ENCODE results near the gene EMP3. TPM values are rescaled to one million over a fixed set of nuclear protein-coding genes. Genes with fewer than 3 reads are reported as not detected.

EMP3 gene
- total RNA-seq, 3 donors from 2014 or later, result 187 to 207 (median 196) TPM

DNA sequence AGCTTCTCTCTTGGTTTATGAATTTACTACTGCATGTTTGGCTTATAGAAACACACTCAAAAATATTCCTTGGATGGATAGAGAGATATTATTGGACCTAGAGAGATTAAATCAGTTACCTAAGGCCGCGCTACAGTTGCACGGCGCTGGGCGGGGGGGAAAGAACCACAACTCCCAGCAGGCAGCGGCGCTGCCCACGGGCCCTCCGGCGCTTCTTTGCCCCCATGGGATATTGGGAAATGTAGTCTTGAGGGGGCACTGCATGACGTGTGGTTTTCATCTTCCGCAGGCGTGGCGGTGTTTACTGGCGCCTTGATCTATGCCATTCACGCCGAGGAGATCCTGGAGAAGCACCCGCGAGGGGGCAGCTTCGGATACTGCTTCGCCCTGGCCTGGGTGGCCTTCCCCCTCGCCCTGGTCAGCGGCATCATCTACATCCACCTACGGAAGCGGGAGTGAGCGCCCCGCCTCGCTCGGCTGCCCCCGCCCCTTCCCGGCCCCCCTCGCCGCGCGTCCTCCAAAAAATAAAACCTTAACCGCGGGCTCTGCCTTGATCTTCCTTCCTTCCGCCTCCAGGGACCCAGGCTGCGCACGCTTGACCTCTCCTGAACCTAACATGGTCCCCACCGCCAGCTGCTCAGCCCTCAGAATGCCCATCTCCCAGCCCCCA, 4.8 kb downstream of the EMP3 start:
- ATAC-seq, result peak; percentile 36 to 39
- DNase-seq, result peak; percentile 72
- peaks cover 82% of the 10 kb centered on the region for H3K4me1 Mint-ChIP-seq (ENCODE audit: low read depth)
- peaks cover 15% of the 10 kb centered on the region for H3K36me3 Mint-ChIP-seq (ENCODE audit: insufficient read depth)
- peak overlapping the region; percentile 70 for H3K4me3 Mint-ChIP-seq
- no peaks in the 10 kb centered on the region for H3K9me3 Mint-ChIP-seq
- no peaks in the 10 kb centered on the region for H3K27me3 Mint-ChIP-seq (ENCODE audit: low read depth)

DNA sequence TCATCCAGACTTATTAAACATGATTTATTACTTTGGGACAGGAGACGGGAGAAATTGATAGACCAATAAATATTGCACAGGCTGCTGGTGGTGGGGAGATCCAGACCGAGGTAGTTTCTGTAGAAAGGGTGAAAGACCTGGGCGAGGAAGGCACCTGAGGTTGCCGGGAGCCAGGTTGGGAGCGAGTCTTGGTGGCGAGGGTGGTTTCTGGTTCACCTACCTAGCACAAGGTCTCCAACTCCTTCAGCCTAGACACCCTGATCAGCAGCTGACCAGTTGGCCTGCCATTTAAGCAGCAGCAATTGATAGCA, 7.0 kb downstream of the EMP3 start:
- Mint-ChIP-seq H3K4me3 (peak overlapping the region; percentile 89), H3K36me3 (ENCODE audit: insufficient read depth) (peaks cover 15% of the 10 kb centered on the region), H3K4me1 (ENCODE audit: low read depth) (peaks cover 66% of the 10 kb centered on the region), H3K9me3 (no peaks in the 10 kb centered on the region), H3K27me3 (ENCODE audit: low read depth) (no peaks in the 10 kb centered on the region)
- ATAC-seq (no peak), DNase-seq (no peak)

DNA sequence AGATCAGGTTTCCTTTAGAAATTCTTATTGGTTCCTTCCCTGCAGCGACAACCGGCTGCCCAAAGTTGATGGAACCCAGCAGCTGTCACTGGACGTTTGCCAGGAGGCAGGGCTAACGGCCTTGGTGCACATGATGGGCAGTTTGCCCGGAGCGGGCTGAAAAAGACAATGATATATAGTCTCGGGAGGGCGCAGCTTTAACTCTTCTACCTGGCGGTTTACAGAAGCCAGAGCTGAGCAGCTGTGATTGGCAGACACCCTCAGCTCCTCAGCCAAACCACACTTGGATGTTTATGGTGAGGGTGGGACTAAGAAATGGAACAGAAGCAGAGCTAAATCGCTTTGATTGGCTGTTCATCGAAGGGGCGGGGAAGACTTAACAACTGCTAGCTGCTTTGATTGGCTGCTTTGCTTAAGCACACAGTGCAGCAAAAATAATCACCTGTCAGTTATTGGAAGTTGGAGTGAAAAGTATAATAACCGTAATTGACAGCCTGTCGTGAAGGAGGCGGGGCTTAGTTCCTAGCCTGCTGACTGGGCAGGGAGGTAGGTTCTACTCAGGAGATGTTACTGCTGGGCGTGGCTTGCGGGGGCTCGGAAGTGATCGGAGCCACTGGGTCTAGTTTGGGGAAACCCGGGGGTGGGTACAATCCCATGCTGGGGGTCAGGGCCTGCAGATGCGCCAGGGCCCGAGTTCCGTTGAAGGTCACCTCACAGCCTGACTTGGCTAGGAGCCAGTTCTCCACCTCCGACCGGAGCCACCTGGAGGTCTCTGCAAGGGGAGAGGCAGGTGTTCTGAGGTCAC, 7.5 kb downstream of the EMP3 start:
- Mint-ChIP-seq H3K4me3 (peak overlapping the region; percentile 89), H3K4me1 (ENCODE audit: low read depth) (peaks cover 61% of the 10 kb centered on the region), H3K9me3 (no peaks in the 10 kb centered on the region), H3K36me3 (ENCODE audit: insufficient read depth) (peaks cover 15% of the 10 kb centered on the region), H3K27me3 (ENCODE audit: low read depth) (no peaks in the 10 kb centered on the region)
- ATAC-seq (peak; percentile 63 to 73), DNase-seq (peak; percentile 90)

DNA sequence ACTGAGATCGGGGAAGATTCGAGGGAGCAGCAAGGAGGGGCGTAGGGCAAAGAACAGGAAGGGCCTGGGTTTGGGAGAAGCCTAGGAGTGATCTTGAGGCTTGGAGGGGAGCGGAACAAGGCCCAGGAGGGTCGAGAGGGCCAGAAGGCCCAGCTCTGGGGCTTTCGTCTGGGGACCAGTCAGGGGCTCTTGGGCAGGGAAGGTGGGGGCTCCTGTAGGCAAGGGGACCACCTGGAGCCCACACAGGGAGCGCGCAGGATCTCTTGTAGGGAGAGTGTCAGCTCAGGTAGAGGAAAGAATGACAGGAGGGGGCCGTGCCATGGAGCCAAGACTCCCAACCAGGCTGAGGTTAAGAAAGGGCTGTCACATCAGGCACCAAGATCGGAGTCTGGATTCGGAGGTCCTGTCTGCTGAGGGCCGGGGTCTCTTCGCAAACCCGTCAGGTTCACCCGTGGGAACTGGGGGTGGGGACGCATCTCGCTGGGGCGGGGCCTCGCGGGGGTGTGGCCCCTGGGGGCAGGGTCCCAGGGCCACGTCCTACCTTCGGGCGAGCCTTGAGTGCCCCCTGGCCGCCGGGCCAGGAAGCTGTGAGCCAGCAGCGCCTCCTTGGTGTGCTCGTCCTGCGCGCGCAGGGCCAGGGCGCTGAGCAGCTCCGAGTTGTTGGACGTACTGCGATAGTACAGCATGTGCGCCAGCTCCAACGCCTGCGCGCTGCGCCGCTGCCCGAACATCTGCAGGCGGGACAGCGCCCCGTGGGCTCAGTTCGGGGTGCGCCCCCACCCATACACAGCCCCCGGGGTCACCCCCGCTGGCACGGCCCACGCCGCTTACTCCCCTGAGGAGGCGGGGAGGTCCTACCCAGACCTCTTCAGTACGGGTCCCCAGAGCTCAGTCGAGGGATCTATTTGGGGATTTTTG, 8.4 kb downstream of the EMP3 start:
- Mint-ChIP-seq H3K4me3 (peak overlapping the region; percentile 89), H3K36me3 (ENCODE audit: insufficient read depth) (peaks cover 11% of the 10 kb centered on the region), H3K9me3 (no peaks in the 10 kb centered on the region), H3K4me1 (ENCODE audit: low read depth) (peaks cover 55% of the 10 kb centered on the region), H3K27me3 (ENCODE audit: low read depth) (no peaks in the 10 kb centered on the region)
- ATAC-seq, result peak; percentile 78 to 80
- DNase-seq, result peak; percentile 93

DNA sequence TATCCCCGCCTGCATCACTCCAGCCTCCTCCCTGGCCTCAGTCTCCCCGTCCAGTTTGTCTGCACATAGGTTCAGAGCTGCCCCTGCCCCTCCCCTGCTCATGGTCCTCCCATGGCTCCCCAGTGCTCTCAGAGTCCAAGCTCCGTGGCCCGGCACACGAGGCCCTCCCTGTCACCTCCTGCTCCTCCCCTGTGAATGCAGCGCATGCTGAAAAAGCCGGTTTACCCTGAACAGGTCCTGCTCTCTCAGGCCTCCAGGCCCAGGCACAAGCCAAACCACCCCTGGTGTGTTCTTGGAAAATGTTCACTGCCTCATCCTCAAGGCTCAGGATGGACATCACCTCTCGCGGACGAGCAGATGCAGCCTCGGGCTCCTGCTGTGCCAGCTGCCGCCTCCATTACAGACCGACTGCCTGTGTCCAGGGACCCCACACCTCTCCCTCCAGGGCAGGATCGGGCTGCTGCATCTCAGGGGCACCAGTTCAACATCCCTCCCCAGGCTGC, 13.0 kb downstream of the EMP3 start:
- DNase-seq (no peak), ATAC-seq (no peak)
- Mint-ChIP-seq H3K4me1 (ENCODE audit: low read depth) (peaks cover 13% of the 10 kb centered on the region), H3K36me3 (ENCODE audit: insufficient read depth) (peaks cover 5% of the 10 kb centered on the region), H3K9me3 (no peaks in the 10 kb centered on the region), H3K27me3 (ENCODE audit: low read depth) (no peaks in the 10 kb centered on the region), H3K4me3 (no peak overlapping the region)

DNA sequence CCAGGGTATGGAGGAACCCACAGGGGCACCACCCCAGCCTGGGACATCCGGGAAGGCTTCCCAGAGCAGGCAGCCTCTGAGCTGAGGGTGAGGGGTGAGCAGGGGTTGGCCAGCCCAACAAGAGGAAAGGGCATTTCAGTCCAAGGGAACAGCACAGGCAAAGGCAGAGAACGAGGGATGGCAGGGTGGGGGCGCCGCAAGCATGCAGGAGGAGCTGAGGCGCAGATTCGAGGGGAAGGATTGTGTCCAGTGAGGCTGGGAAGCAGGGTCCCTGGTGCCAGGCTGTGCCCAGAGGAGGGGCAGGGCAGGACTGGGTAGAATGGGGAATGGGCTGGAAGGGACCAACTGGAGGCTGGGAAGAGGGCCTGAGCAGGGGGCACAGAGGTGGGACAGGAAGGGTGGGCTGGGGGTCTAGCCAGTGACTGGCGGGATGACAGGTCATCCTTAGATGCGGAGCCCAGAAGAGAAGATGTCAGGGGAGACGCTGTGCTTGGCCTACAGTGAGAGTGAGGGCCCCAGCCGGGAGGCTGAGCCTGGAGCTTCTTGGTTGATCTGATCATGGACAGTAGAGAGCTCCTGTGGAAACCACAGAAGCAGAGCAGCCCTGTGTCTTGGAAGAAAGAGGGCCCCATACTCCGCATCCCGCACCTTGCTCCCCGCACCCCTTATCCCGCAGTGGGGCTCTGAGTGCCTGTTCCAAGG, 13.6 kb downstream of the EMP3 start:
- H3K4me1 Mint-ChIP-seq (ENCODE audit: low read depth), result peaks cover 9% of the 10 kb centered on the region
- ATAC-seq, result no peak
- no peak for DNase-seq
- H3K36me3 Mint-ChIP-seq (ENCODE audit: insufficient read depth), result peaks cover 8% of the 10 kb centered on the region
- no peaks in the 10 kb centered on the region for H3K9me3 Mint-ChIP-seq
- no peaks in the 10 kb centered on the region for H3K27me3 Mint-ChIP-seq (ENCODE audit: low read depth)
- H3K4me3 Mint-ChIP-seq, result no peak overlapping the region

DNA sequence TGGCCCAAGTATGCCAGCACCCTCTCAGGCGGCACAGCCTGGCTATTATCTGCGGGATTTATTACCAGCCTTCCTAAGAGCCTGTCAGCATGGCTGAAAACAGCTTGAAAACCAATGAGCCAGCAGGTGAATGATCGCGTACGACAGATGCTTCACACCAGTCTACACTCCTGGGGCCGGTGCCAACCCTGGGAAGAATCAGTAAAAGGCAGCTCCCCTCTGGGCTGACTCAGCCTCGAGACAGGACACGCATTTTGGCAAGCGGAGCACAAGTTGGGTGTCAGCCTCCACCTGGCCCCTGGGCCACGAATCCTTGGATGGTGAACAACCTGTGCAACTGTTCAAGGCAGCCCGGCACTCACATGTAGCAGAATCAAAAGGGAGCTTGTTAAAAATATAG, 15.6 kb downstream of the EMP3 start:
- Mint-ChIP-seq H3K9me3 (no peaks in the 10 kb centered on the region), H3K27me3 (ENCODE audit: low read depth) (no peaks in the 10 kb centered on the region), H3K36me3 (ENCODE audit: insufficient read depth) (peaks cover 8% of the 10 kb centered on the region), H3K4me3 (no peak overlapping the region), H3K4me1 (ENCODE audit: low read depth) (no peaks in the 10 kb centered on the region)
- ATAC-seq, result no peak
- no peak for DNase-seq

DNA sequence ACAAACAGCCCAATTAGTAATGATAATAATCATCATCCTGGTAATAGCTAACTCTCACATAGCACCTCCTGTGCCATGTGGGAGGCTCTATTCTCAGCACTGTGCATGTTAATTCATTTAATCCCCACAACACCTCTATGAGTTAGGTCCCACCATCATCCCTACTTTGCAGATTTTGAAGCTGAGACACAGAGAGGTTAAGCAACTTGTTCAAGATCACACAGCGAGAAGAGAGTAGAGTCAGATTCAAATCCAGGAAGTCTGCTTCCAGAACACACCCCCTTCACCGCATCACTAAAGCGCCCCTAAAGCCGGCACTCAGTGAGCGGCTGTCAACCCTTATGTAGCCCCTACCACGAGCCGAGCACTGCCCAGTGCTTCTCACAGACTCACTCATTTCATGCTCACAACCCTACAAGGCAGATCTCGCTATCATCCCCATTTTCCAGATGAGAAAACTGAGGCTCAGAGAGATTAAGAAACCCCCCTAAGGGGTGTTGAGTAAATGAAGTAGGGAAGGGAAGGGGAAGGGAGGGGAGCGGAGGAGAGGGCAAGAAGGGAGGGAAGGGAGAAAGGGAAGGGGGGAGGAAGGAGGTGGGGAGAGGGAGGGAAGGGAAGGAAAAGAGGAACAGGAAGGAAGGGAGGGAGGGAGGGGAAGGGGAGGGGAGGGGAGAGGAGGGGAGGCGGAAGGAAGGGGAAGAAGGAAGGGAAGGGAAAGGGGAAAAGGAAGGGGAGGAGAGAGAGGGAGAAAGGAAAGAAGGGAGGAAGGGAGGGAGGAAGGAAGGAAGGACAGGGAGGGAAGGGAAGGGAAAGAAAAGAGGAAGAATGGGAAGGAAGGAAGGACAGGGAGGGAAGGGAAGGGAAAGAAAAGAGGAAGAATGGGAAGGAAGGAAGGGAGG, 16.4 kb downstream of the EMP3 start:
- Mint-ChIP-seq H3K27me3 (ENCODE audit: low read depth) (no peaks in the 10 kb centered on the region), H3K36me3 (ENCODE audit: insufficient read depth) (peaks cover 8% of the 10 kb centered on the region), H3K4me1 (ENCODE audit: low read depth) (no peaks in the 10 kb centered on the region), H3K4me3 (no peak overlapping the region), H3K9me3 (no peaks in the 10 kb centered on the region)
- no peak for DNase-seq
- no peak for ATAC-seq

DNA sequence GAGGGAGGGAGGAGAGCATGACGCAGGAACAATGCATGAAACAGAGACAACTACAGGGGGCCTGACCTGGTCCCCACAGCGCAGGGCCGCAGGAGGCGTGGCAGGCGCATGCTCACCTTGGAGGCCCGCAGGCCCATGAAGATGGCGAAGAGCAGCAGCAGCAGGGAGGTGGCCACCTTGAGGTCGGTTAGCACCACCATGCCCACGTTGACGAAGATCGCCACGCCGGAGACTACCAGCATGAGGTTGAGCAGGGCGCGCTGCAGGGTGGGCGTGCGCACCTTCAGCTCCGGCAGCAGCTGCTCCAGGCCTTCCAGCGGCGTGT, 17.0 kb downstream of the EMP3 start:
- Mint-ChIP-seq H3K9me3 (no peaks in the 10 kb centered on the region), H3K27me3 (ENCODE audit: low read depth) (no peaks in the 10 kb centered on the region), H3K36me3 (ENCODE audit: insufficient read depth) (peaks cover 8% of the 10 kb centered on the region)

DNA sequence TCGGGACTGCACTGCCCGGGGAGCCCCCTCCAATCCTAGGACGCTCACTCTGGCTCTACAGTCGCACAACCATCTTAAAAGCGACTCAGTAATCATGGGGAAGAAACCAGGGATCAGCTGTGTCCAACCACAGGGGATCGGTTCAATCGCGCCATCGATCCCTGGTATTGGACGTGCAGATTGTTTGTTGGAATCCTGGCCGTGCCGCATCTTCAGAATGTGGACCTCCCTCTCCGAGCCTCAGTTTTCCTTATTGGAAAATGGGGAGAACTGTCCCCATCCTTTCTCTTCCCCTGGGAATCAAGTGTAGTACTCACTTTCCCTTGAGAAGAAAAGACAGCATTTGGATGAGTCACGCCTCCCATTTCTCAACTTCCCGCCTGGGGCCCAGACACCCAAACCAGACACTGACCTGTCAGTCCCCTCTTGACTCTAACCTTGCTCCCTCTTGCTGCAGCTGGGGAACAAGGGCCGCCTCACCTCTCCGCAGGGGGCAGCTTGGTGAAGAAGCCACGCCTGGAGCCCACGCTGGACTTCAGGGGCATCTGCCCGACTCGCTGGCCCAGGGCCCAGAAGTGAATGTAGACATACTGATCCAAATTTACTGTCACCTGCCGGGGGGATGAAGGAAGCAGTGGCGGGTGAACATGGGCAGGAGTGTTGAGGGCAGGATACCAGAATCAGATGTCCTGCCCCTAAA, 17.6 kb downstream of the EMP3 start:
- no peaks in the 10 kb centered on the region for H3K4me1 Mint-ChIP-seq (ENCODE audit: low read depth)
- no peaks in the 10 kb centered on the region for H3K27me3 Mint-ChIP-seq (ENCODE audit: low read depth)
- H3K36me3 Mint-ChIP-seq (ENCODE audit: insufficient read depth), result peaks cover 8% of the 10 kb centered on the region
- ATAC-seq (no peak), DNase-seq (no peak)
- no peaks in the 10 kb centered on the region for H3K9me3 Mint-ChIP-seq
- H3K4me3 Mint-ChIP-seq, result no peak overlapping the region

More for the DNA sequence above, 17.0 kb downstream of the EMP3 start:
- no peak for ATAC-seq
- no peak overlapping the region for H3K4me3 Mint-ChIP-seq
- H3K4me1 Mint-ChIP-seq (ENCODE audit: low read depth), result no peaks in the 10 kb centered on the region
- no peak for DNase-seq

DNA sequence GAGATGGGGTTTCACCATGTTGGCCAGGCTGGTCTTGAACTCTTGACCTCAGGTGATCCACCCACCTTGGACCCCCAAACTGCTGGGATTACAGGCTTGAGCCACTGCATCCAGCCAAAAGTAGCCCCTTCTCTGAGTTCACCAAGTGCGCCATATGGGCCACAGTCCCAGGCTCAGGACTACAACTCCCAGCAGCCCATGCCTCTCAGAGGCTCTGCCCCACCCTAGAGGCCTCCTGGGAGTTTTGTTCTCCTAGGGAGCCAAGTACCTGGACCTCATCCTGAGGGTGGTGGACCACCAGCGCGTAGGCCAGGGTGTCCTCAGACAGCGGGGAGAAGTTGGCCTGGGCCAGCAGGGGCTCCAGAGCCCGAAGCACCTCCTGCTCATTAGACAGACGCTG, 19.5 kb downstream of the EMP3 start:
- DNase-seq (no peak), ATAC-seq (no peak)
- H3K4me1 Mint-ChIP-seq (ENCODE audit: low read depth), result no peaks in the 10 kb centered on the region
- no peaks in the 10 kb centered on the region for H3K27me3 Mint-ChIP-seq (ENCODE audit: low read depth)
- no peak overlapping the region for H3K4me3 Mint-ChIP-seq
- H3K36me3 Mint-ChIP-seq (ENCODE audit: insufficient read depth), result peaks cover 10% of the 10 kb centered on the region
- no peaks in the 10 kb centered on the region for H3K9me3 Mint-ChIP-seq

DNA sequence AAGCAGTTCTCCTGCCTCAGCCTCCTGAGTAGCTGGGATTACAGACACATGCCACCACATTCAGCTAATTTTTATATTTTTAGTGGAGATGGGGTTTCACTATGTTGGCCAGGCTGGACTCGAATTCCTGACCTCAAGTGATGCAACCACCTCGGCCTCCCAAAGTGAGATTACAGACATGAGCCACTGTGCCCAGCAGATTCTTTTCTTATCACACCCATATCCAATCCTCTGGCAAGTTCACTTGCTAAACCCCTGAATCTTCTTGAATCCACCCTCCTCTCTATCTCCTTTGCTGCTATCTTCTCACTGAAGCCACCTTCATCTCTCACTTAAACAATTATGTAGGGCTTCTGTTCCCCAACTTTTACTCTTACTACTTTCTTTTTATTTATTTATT, 20.8 kb downstream of the EMP3 start:
- ATAC-seq (no peak), DNase-seq (no peak)
- H3K36me3 Mint-ChIP-seq (ENCODE audit: insufficient read depth), result peaks cover 10% of the 10 kb centered on the region
- H3K4me1 Mint-ChIP-seq (ENCODE audit: low read depth), result no peaks in the 10 kb centered on the region
- no peak overlapping the region for H3K4me3 Mint-ChIP-seq
- no peaks in the 10 kb centered on the region for H3K9me3 Mint-ChIP-seq
- H3K27me3 Mint-ChIP-seq (ENCODE audit: low read depth), result no peaks in the 10 kb centered on the region

DNA sequence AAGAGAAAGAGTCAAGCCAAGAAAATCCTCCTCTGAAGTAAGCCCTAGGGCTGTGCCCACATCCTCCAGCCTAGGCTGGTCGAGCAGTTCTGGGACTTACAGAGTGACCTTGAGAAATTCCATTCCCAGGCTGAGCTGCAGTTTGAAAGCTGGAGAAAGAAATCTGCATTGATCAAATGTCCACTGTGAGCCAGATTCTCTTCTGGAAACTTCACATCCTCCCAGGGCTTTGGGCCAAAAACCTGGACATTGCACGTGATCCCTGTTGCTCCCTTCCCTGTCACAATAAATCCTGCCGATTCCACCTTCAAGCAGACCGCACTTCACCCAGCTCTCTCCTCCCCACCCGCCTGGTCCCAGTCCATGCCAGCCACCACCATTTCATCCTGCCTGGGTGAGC, 22.7 kb downstream of the EMP3 start:
- H3K4me3 Mint-ChIP-seq, result no peak overlapping the region

More for the DNA sequence above, 22.7 kb downstream of the EMP3 start:
- no peaks in the 10 kb centered on the region for H3K27me3 Mint-ChIP-seq (ENCODE audit: low read depth)
- ATAC-seq (no peak), DNase-seq (no peak)
- H3K4me1 Mint-ChIP-seq (ENCODE audit: low read depth), result no peaks in the 10 kb centered on the region
- peaks cover 7% of the 10 kb centered on the region for H3K36me3 Mint-ChIP-seq (ENCODE audit: insufficient read depth)
- H3K9me3 Mint-ChIP-seq, result no peaks in the 10 kb centered on the region
